H1 (cell line): ENCODE results near the gene GNAS. TPM values are rescaled to one million over a fixed set of nuclear protein-coding genes. Genes with fewer than 3 reads are reported as not detected.
A peak's percentile ranks its signal among the peaks of the same experiment; 100 is the strongest.

Experiments used
- CTCF ChIA-PET: fragments of 300-600 bp; sonication (Branson Sonifier 250); formaldehyde crosslinking; loops from one replicate; lab custom pipeline; 2021; ENCODE audit not compliant: partially characterized antibody; lab: Charles Lee
- POLR2A ChIA-PET: fragments of 300-600 bp; sonication (Branson Sonifier 250); formaldehyde crosslinking; loops from one replicate; lab custom pipeline; 2021; ENCODE audit warnings: inconsistent platforms; ENCODE audit not compliant: partially characterized antibody; lab: Charles Lee
- DNase-seq, 2 experiments: peaks; one replicate each; pipeline versions ENCODE4 v3.0.0 to v3.0.0-alpha.2; 2010 to 2022; ENCODE audit warnings: low spot score in 2 of 2, low read depth in 1 of 2, mixed read lengths in 1 of 2
- FAIRE-seq: peaks from 2 replicates; lab custom pipeline; 2011; peaks lifted over from hg19 to GRCh38; lab: Jason Lieb, UNC
- H2AFZ ChIP-seq: 2 replicates; pipeline ENCODE4 v1.8.1; 2012; ENCODE audit warnings: low read length, inconsistent platforms
- H2AK5ac ChIP-seq: 2 replicates; pipeline ENCODE4 v1.6.1; 2013; ENCODE audit warnings: low read depth, low read length
- H2BK120ac ChIP-seq: replicated peaks from 2 replicates; pipeline ENCODE3; 2013; ENCODE audit warnings: low read depth, low read length, inconsistent platforms
- H2BK12ac ChIP-seq: 2 replicates; pipeline ENCODE4 v1.6.1; 2013; ENCODE audit warnings: low read depth, low read length
- H2BK15ac ChIP-seq: 2 replicates; pipeline ENCODE4 v1.6.1; 2013; ENCODE audit warnings: low read length
- H2BK20ac ChIP-seq: 2 replicates; pipeline ENCODE4 v1.6.1; 2013; ENCODE audit warnings: low read length
- H2BK5ac ChIP-seq: 2 replicates; pipeline ENCODE4 v1.6.1; 2013; ENCODE audit warnings: low read depth, low read length
- H3K14ac ChIP-seq: 2 replicates; pipeline ENCODE4 v1.6.1; 2013; ENCODE audit warnings: inconsistent platforms; ENCODE audit not compliant: insufficient read length
- H3K18ac ChIP-seq: 2 replicates; pipeline ENCODE4 v1.6.1; 2013; ENCODE audit warnings: low read length; ENCODE audit errors: extremely low read depth
- H3K23ac ChIP-seq: 2 replicates; pipeline ENCODE4 v1.6.1; 2013; ENCODE audit warnings: inconsistent platforms; ENCODE audit not compliant: insufficient read length
- H3K23me2 ChIP-seq: 2 replicates; pipeline ENCODE4 v1.6.1; 2013; ENCODE audit warnings: low read depth, low read length
- H3K27ac ChIP-seq: 2 replicates; pipeline ENCODE4 v1.6.1; 2011; ENCODE audit warnings: low read depth, low read length, inconsistent platforms
- H3K27me3 ChIP-seq, 4 experiments: replicated peaks in 1 of 4; 1 replicate in 1 of 4; 2 replicates in 3 of 4; pipeline versions ENCODE4 v1.6.1 to v1.8.1; 2011 to 2013; ENCODE audit warnings: low read length in 3 of 4, mild to moderate bottlenecking in 3 of 4, inconsistent platforms in 2 of 4, mixed read lengths in 2 of 4, moderate library complexity in 1 of 4; ENCODE audit not compliant: control insufficient read depth in 3 of 4, insufficient read depth in 3 of 4; ENCODE audit errors: extremely low read depth in 1 of 4
- H3K36me3 ChIP-seq, 4 experiments: 2 replicates each; pipeline versions ENCODE4 v1.6.1 to v1.8.1; 2011 to 2013; ENCODE audit warnings: mild to moderate bottlenecking in 4 of 4, low read length in 3 of 4, moderate library complexity in 2 of 4, control low read depth in 1 of 4, inconsistent platforms in 1 of 4; ENCODE audit not compliant: insufficient read depth in 4 of 4, control insufficient read depth in 2 of 4
- H3K4ac ChIP-seq: replicated peaks from 2 replicates; pipeline ENCODE3; 2013; ENCODE audit warnings: low read length, low read depth, mixed read lengths, inconsistent platforms; ENCODE audit not compliant: insufficient read length
- H3K4me1 ChIP-seq, 4 experiments: replicated peaks in 1 of 4; 1 replicate in 1 of 4; 2 replicates in 3 of 4; pipeline versions ENCODE4 v1.6.1 to v1.8.1; 2011 to 2013; ENCODE audit warnings: low read length in 3 of 4, inconsistent platforms in 2 of 4, mixed read lengths in 1 of 4; ENCODE audit not compliant: insufficient read depth in 4 of 4, control insufficient read depth in 3 of 4
- H3K4me2 ChIP-seq, 2 experiments: 2 replicates each; pipeline versions ENCODE4 v1.6.1 to v1.8.1; 2011 to 2013; ENCODE audit warnings: low read depth in 2 of 2, low read length in 2 of 2, control low read depth in 1 of 2, inconsistent platforms in 1 of 2, mild to moderate bottlenecking in 1 of 2; ENCODE audit not compliant: insufficient read depth in 1 of 2
- H3K4me3 ChIP-seq, 4 experiments: fragments of 200-600, 300-600 bp in 1 of 4; sonication (generic), shearing (Covaris generic), sonication (Bioruptor Twin) in 1 of 4; 2 replicates each; pipeline versions ENCODE4 v1.5.1 to v1.8.1; 2011 to 2016; ENCODE audit warnings: low read length in 4 of 4, low read depth in 3 of 4, control low read depth in 2 of 4, inconsistent platforms in 2 of 4, mild to moderate bottlenecking in 2 of 4, mixed read lengths in 1 of 4, moderate library complexity in 1 of 4; ENCODE audit not compliant: insufficient read depth in 2 of 4; ENCODE audit errors: extremely low read depth in 1 of 4
- H3K56ac ChIP-seq: replicated peaks from 2 replicates; pipeline ENCODE3; 2013; ENCODE audit warnings: low read depth, mild to moderate bottlenecking, mixed read lengths, low read length, inconsistent platforms; ENCODE audit not compliant: insufficient read length
- H3K79me1 ChIP-seq: 2 replicates; pipeline ENCODE4 v1.6.1; 2013; ENCODE audit warnings: low read depth, low read length, control low read depth
- H3K79me2 ChIP-seq, 2 experiments: 2 replicates each; pipeline versions ENCODE4 v1.6.1 to v1.8.1; 2012 to 2013; ENCODE audit warnings: low read length in 2 of 2, mild to moderate bottlenecking in 2 of 2, inconsistent platforms in 1 of 2; ENCODE audit not compliant: insufficient read depth in 2 of 2, control insufficient read depth in 1 of 2
- H3K9ac ChIP-seq, 4 experiments: replicated peaks in 1 of 4; 1 replicate in 1 of 4; 2 replicates in 3 of 4; pipeline versions ENCODE4 v1.6.1 to v1.8.1; 2011 to 2013; ENCODE audit warnings: low read depth in 3 of 4, low read length in 3 of 4, control low read depth in 2 of 4, mild to moderate bottlenecking in 2 of 4, moderate library complexity in 2 of 4, inconsistent platforms in 1 of 4; ENCODE audit errors: extremely low read depth in 1 of 4
- H3K9me3 ChIP-seq, 2 experiments: 2 replicates each; pipeline versions ENCODE4 v1.6.1 to v1.8.1; 2012 to 2013; ENCODE audit warnings: mild to moderate bottlenecking in 2 of 2, moderate library complexity in 2 of 2, control low read depth in 1 of 2, inconsistent platforms in 1 of 2, low read depth in 1 of 2, low read length in 1 of 2, mixed read lengths in 1 of 2; ENCODE audit not compliant: insufficient read depth in 2 of 2
- H4K20me1 ChIP-seq, 2 experiments: replicated peaks in 1 of 2; 2 replicates each; pipeline versions ENCODE3 to v1.8.1; 2011 to 2013; ENCODE audit warnings: inconsistent platforms in 2 of 2, low read length in 2 of 2, mild to moderate bottlenecking in 1 of 2; ENCODE audit not compliant: insufficient read depth in 2 of 2, control insufficient read depth in 1 of 2
- H4K5ac ChIP-seq: 2 replicates; pipeline ENCODE4 v1.6.1; 2013; ENCODE audit warnings: low read length, low read depth, mixed read lengths, inconsistent platforms; ENCODE audit not compliant: insufficient read length
- H4K8ac ChIP-seq: 2 replicates; pipeline ENCODE4 v1.8.0; 2013; ENCODE audit warnings: mild to moderate bottlenecking, moderate library complexity, low read length, inconsistent platforms; ENCODE audit not compliant: insufficient read depth; ENCODE audit errors: extremely low read depth
- H4K91ac ChIP-seq: replicated peaks from 2 replicates; pipeline ENCODE3; 2013; ENCODE audit warnings: low read length, mixed read lengths, inconsistent platforms; ENCODE audit not compliant: insufficient read length
- CREB1 ChIP-seq: IDR thresholded peaks from 2 replicates; pipeline ENCODE4 v1.6.1; 2012; ENCODE audit warnings: inconsistent platforms
- HDAC6 ChIP-seq: IDR thresholded peaks from one replicate; pipeline ENCODE4 v1.7.1; 2012; ENCODE audit warnings: low read depth, mild to moderate bottlenecking, inconsistent platforms, low read length, moderate library complexity
- JUND ChIP-seq: IDR thresholded peaks from 2 replicates; pipeline ENCODE4 v1.6.1; 2011; ENCODE audit warnings: mild to moderate bottlenecking, improper control_type of control experiment, low read length
- MAX ChIP-seq: IDR thresholded peaks from 2 replicates; pipeline ENCODE4 v1.6.1; 2012; ENCODE audit warnings: inconsistent platforms
- RAD21 ChIP-seq, 2 experiments: IDR thresholded peaks in 1 of 2; conservative IDR thresholded peaks in 1 of 2; 2 replicates each; pipeline ENCODE4 v1.6.1; 2011; ENCODE audit warnings: low read depth in 2 of 2, low read length in 2 of 2, improper control_type of control experiment in 1 of 2, inconsistent platforms in 1 of 2, mild to moderate bottlenecking in 1 of 2, moderate library complexity in 1 of 2
- SP2 ChIP-seq: IDR thresholded peaks from 2 replicates; pipeline ENCODE4 v1.6.1; 2012; ENCODE audit warnings: mild to moderate bottlenecking, low read length, inconsistent platforms
- TAF7 ChIP-seq: optimal IDR thresholded peaks from 2 replicates; pipeline ENCODE3; 2011; ENCODE audit warnings: low read depth, mild to moderate bottlenecking, inconsistent platforms, low read length, moderate library complexity, borderline replicate concordance
- TEAD4 ChIP-seq: IDR thresholded peaks from 2 replicates; pipeline ENCODE4 v1.6.1; 2012; ENCODE audit warnings: low read depth, low read length, inconsistent platforms, mixed read lengths
- WGBS, 2 experiments: shearing (Covaris generic) in 1 of 2; methylation state at CpG; one replicate each; pipeline versions ENCODE4 v1.1.6 to v1.1.7; 2013 to 2015; ENCODE audit warnings: low lambda C conversion rate in 2 of 2, mixed read lengths in 2 of 2, inconsistent platforms in 1 of 2, low coverage in 1 of 2, missing lambda C conversion rate in 1 of 2; ENCODE audit not compliant: insufficient replicate concordance in 2 of 2, insufficient coverage in 1 of 2, insufficient read length in 1 of 2; ENCODE audit errors: extremely low coverage in 1 of 2, missing lambda C conversion rate in 1 of 2; 5-methylcytosine and 5-hydroxymethylcytosine counted together
- polyA plus RNA-seq, 7 experiments: library from polyadenylated mRNA; depleted of rRNA in 3 of 7; stranded (reverse) in 5 of 7; unstranded in 2 of 7; fragments of >200 nt in 5 of 7; fragments of 200-250 nt in 2 of 7; gene quantifications; 1 replicate in 5 of 7; 2 replicates in 1 of 7; 4 replicates in 1 of 7; pipeline versions ENCODE4 v1.2.1 to v1.2.3, GENCODE V29; 2011 to 2013; ENCODE audit warnings: missing spikeins in 2 of 7, mixed read lengths in 2 of 7
- total RNA-seq: library from RNA; stranded (reverse); fragmentation: NEBNext Ultra II Directional; extraction: Animal tissue kit (Norgen Biotek cat#: 25700); gene quantifications from 2 replicates; pipeline ENCODE4 v1.2.1, GENCODE V29; 2021
- TF ChIP-seq, protein P1 (sequence below), 3 experiments: IDR thresholded peaks; 1 replicate in 2 of 3; 2 replicates in 1 of 3; pipeline versions ENCODE4 v1.5.1 to v1.6.1; 2011; ENCODE audit warnings: low read length in 3 of 3, mild to moderate bottlenecking in 3 of 3, inconsistent platforms in 2 of 3, low read depth in 1 of 3, moderate library complexity in 1 of 3; ENCODE audit not compliant: insufficient read depth in 1 of 3; ENCODE audit errors: control extremely low read depth in 1 of 3

The GNAS gene
- total and polyA plus RNA-seq, 2 of the 8 experiments (the other 6 are each of a cell fraction or from before 2014, with no cell fraction given): 989 to 1,613 TPM

- ChIA-PET CTCF (interaction anchor here (0.5 to 4.7 kb wide), 39 partner anchors 9 to 586 kb away, joined by 3 to 61 read pairs (median 3); no protein-coding TSS in a partner anchor), POLR2A (interaction anchor here (0.5 to 2.0 kb wide), 12 partner anchors 10 to 251 kb away, joined by 3 to 7 read pairs (median 3); partner anchors contain the start of genes ATP5F1E and GNAS)
- no peaks in the 10 kb centered on the region for H3K23me2 ChIP-seq
- no peak overlapping the region for H2BK20ac ChIP-seq
- no peak overlapping the region for H3K27ac ChIP-seq
- no peak overlapping the region for H2BK5ac ChIP-seq
- H3K56ac ChIP-seq: no peak overlapping the region
- H4K5ac ChIP-seq: no peak overlapping the region
- no peak overlapping the region for H2BK120ac ChIP-seq
- H3K4me3 ChIP-seq: no peak overlapping the region
- no peak overlapping the region for H3K4me2 ChIP-seq
- no peak overlapping the region for H3K18ac ChIP-seq
- H3K4me1 ChIP-seq: peaks cover 0 to 3% (median 0%) of the 10 kb centered on the region in 4 experiments; a peak in 2 of 7 replicates
- DNase-seq: peak in 1 of 2 experiments; percentile 87
- H2AFZ ChIP-seq: no peak overlapping the region
- no peak overlapping the region for H3K4ac ChIP-seq
- FAIRE-seq: no peak
- H3K9me3 ChIP-seq: no peaks in the 10 kb centered on the region
- H4K20me1 ChIP-seq: no peaks in the 10 kb centered on the region
- H3K79me2 ChIP-seq: no peaks in the 10 kb centered on the region
- H4K91ac ChIP-seq: no peak overlapping the region
- no peaks in the 10 kb centered on the region for H3K27me3 ChIP-seq
- H3K23ac ChIP-seq: no peak overlapping the region
- H3K14ac ChIP-seq: no peak overlapping the region
- no peaks in the 10 kb centered on the region for H3K79me1 ChIP-seq
- no peak overlapping the region for H2BK12ac ChIP-seq
- no peak overlapping the region for H3K9ac ChIP-seq
- no peaks in the 10 kb centered on the region; a peak in 1 of 8 replicates for H3K36me3 ChIP-seq
- no peak overlapping the region for H2BK15ac ChIP-seq
- no peak overlapping the region for H4K8ac ChIP-seq
- no peak overlapping the region for H2AK5ac ChIP-seq
- WGBS, 2 experiments: 81% methylated on average over 7 of the region's 7 CpGs; no CpG with 5 or more reads in 1 of the 2 experiments
- TF ChIP-seq TEAD4 (no peak), RAD21 (IDR thresholded peaks at IDR 0.05 in 1 of 2, conservative IDR thresholded peaks at IDR 0.05 in 1 of 2; ENCODE audit: low read depth in 2 of 2, low read length in 2 of 2) (peak; percentile 85 to 86), SP2 (no peak), JUND (no peak), TAF7 (no peak), HDAC6 (no peak), CREB1 (no peak), MAX (0 out of 2 replicates have a peak, but pooled peaks have one; percentile 43)
- TF ChIP-seq, protein P1, sequence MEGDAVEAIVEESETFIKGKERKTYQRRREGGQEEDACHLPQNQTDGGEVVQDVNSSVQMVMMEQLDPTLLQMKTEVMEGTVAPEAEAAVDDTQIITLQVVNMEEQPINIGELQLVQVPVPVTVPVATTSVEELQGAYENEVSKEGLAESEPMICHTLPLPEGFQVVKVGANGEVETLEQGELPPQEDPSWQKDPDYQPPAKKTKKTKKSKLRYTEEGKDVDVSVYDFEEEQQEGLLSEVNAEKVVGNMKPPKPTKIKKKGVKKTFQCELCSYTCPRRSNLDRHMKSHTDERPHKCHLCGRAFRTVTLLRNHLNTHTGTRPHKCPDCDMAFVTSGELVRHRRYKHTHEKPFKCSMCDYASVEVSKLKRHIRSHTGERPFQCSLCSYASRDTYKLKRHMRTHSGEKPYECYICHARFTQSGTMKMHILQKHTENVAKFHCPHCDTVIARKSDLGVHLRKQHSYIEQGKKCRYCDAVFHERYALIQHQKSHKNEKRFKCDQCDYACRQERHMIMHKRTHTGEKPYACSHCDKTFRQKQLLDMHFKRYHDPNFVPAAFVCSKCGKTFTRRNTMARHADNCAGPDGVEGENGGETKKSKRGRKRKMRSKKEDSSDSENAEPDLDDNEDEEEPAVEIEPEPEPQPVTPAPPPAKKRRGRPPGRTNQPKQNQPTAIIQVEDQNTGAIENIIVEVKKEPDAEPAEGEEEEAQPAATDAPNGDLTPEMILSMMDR (IDR thresholded peaks at IDR 0.05; ENCODE audit: control extremely low read depth in 1 of 3, insufficient read depth in 1 of 3, low read depth in 1 of 3, low read length in 3 of 3): peak; percentile 86 to 90 (median 87)
Observed at GRCh38 chr20:58870293-58871014, 17.9 kb downstream of the GNAS start.
